Esophagus squamous epithelium (tissue), 5 donors: Measurements from ENCODE around the gene RAB11FIP3. TPM values are rescaled to one million over a fixed set of nuclear protein-coding genes. Genes with fewer than 3 reads are reported as not detected.
A peak's percentile ranks its signal among the peaks of the same experiment; 100 is the strongest.

Source experiments
- DNase-seq: peaks from one replicate; lab custom pipeline; 2025; lab: John Stamatoyannopoulos, UW
- H3K27ac ChIP-seq, 4 donors: fragments of 200-600 bp; sonication (generic); one replicate each; pipeline ENCODE4 v1.5.1; 2016 to 2019; ENCODE audit warnings: mild to moderate bottlenecking in 1 of 4
- H3K27me3 ChIP-seq, 4 donors: fragments of 200-600 bp; sonication (generic); 1 replicate in 3 of 4; 2 replicates in 1 of 4; pipeline versions ENCODE4 v1.5.1 to v1.6.0; 2017 to 2021; ENCODE audit warnings: antibody characterized with exemption in 1 of 4
- H3K36me3 ChIP-seq, 3 donors: fragments of 200-600 bp; sonication (generic); one replicate each; pipeline ENCODE4 v1.5.1; 2016 to 2019
- H3K4me1 ChIP-seq, 3 donors: fragments of 200-600 bp; sonication (generic); one replicate each; pipeline ENCODE4 v1.5.1; 2017 to 2019
- H3K4me3 ChIP-seq, 4 donors: fragments of 200-600 bp; sonication (generic); 1 replicate in 3 of 4; 2 replicates in 1 of 4; pipeline ENCODE4 v1.5.1; 2016 to 2019; ENCODE audit warnings: mild to moderate bottlenecking in 2 of 4, moderate library complexity in 1 of 4
- H3K9me3 ChIP-seq, 3 donors: fragments of 200-600 bp; sonication (generic); one replicate each; pipeline ENCODE4 v1.5.1; 2016 to 2019
- CTCF ChIP-seq, 6 experiments: fragments of 450-650 bp in 4 of 6; fragments of 200-600 bp in 2 of 6; sonication (generic) in 2 of 6; IDR thresholded peaks; one replicate each; pipeline ENCODE4 v1.5.1; 2016 to 2019; ENCODE audit warnings: antibody characterized with exemption in 6 of 6, mild to moderate bottlenecking in 4 of 6, moderate library complexity in 4 of 6
- POLR2A ChIP-seq, 4 donors: fragments of 450-650 bp; IDR thresholded peaks; one replicate each; pipeline ENCODE4 v1.6.1; 2017; ENCODE audit warnings: antibody characterized with exemption in 4 of 4, mild to moderate bottlenecking in 4 of 4, moderate library complexity in 3 of 4
- WGBS, 2 donors: methylation state at CpG; one replicate each; pipeline ENCODE4 v1.1.5; 2018; 5-methylcytosine and 5-hydroxymethylcytosine counted together
- intact Hi-C: fragments of 100-400 bp; cut with DNase I; formaldehyde crosslinking; loops from one replicate; pipeline ENCODE4 v1.15.0; 2022
- total RNA-seq, 4 donors: library from RNA; depleted of rRNA; stranded (reverse); fragments of >200 nt; gene quantifications; one replicate each; pipeline ENCODE4 v1.1.0, GENCODE V29; 2016
- donor health status: DM: yes; HTN: yes; CAD: no.

Gene RAB11FIP3
- total RNA-seq, 4 donors from 2014 or later: 8.0 to 25.6 (median 10.1) TPM

- peak overlapping the region in 3 of 4 donors; percentile 62 to 79 (median 74) for H3K4me3 ChIP-seq
- intact Hi-C loops: no loop called here
These were observed 1.3 kb upstream of the RAB11FIP3 start for GRCh38 chr16:424033-424622.

GRCh38 chr16:424623-425081 lies 797 bp upstream of the RAB11FIP3 start:
- intact Hi-C loops: no loop called here
- H3K4me3 ChIP-seq: peak overlapping the region; percentile 57 to 79 (median 68)
- WGBS, 2 donors: 3 to 10% methylated on average over 3 to 5 of the region's 31 CpGs
- H3K36me3 ChIP-seq: no peaks in the 10 kb centered on the region
- H3K27ac ChIP-seq: peak overlapping the region; percentile 80 to 98 (median 92)
- H3K27me3 ChIP-seq: peaks cover 0 to 7% (median 0%) of the 10 kb centered on the region in 4 donors
- peaks cover 26 to 55% (median 30%) of the 10 kb centered on the region in 3 donors for H3K4me1 ChIP-seq
- TF ChIP-seq CTCF (IDR thresholded peaks at IDR 0.05): no peak
- DNase-seq: no peak
- H3K9me3 ChIP-seq: no peaks in the 10 kb centered on the region

More at GRCh38 chr16:424033-424622, 1.3 kb upstream of the RAB11FIP3 start:
- Histone ChIP-seq H3K27me3 (peaks cover 0 to 7% (median 0%) of the 10 kb centered on the region in 4 donors), H3K9me3 (no peaks in the 10 kb centered on the region), H3K36me3 (no peaks in the 10 kb centered on the region), H3K27ac (peak overlapping the region; percentile 80 to 98 (median 92)), H3K4me1 (peaks cover 26 to 55% (median 30%) of the 10 kb centered on the region in 3 donors)
- no peak for DNase-seq
- TF ChIP-seq POLR2A (IDR thresholded peaks at IDR 0.05): peak in 1 of 4 donors; percentile 14
- no peak for TF ChIP-seq CTCF (IDR thresholded peaks at IDR 0.05)
- WGBS, 2 donors: 15 to 22% methylated on average over 15 to 16 of the region's 20 CpGs

GRCh38 chr16:425740-426114 lies 278 bp downstream of the RAB11FIP3 start:
- H3K27me3 ChIP-seq: peaks cover 0 to 7% (median 0%) of the 10 kb centered on the region in 4 donors
- H3K9me3 ChIP-seq: no peaks in the 10 kb centered on the region
- TF ChIP-seq POLR2A (IDR thresholded peaks at IDR 0.05) (no peak), CTCF (IDR thresholded peaks at IDR 0.05) (no peak)
- peaks cover 26 to 55% (median 30%) of the 10 kb centered on the region in 3 donors for H3K4me1 ChIP-seq
- DNase-seq: no peak
- H3K36me3 ChIP-seq: no peaks in the 10 kb centered on the region
- WGBS, 2 donors: no CpG with 5 or more reads among the region's 63 CpGs
- H3K27ac ChIP-seq: peak overlapping the region; percentile 80 to 98 (median 92)
- H3K4me3 ChIP-seq: peak overlapping the region; percentile 57 to 79 (median 68)
- intact Hi-C loops: no loop called here

- Histone ChIP-seq H3K4me1 (peaks cover 26 to 55% (median 30%) of the 10 kb centered on the region in 3 donors), H3K27ac (peak overlapping the region; percentile 47 to 98 (median 88)), H3K9me3 (no peaks in the 10 kb centered on the region), H3K4me3 (peak overlapping the region; percentile 57 to 79 (median 68)), H3K27me3 (peaks cover 0 to 7% (median 0%) of the 10 kb centered on the region in 4 donors), H3K36me3 (no peaks in the 10 kb centered on the region)
- 0% methylated on average over 2 of the region's 97 CpGs; no CpG with 5 or more reads in 1 of the 2 donors for WGBS, 2 donors
- DNase-seq: no peak
- intact Hi-C loops: no loop called here
- TF ChIP-seq CTCF (IDR thresholded peaks at IDR 0.05) (no peak), POLR2A (IDR thresholded peaks at IDR 0.05) (no peak)
These were observed 861 bp downstream of the RAB11FIP3 start for GRCh38 chr16:426115-426905.

- WGBS, 2 donors: 0 to 26% methylated on average over 1 to 7 of the region's 13 CpGs
- peak overlapping the region; percentile 57 to 79 (median 68) for H3K4me3 ChIP-seq
These were observed 1.4 kb downstream of the RAB11FIP3 start for GRCh38 chr16:426906-427249.

More at GRCh38 chr16:426906-427249, 1.4 kb downstream of the RAB11FIP3 start:
- Histone ChIP-seq H3K36me3 (no peaks in the 10 kb centered on the region), H3K9me3 (no peaks in the 10 kb centered on the region), H3K27me3 (peaks cover 0 to 7% (median 0%) of the 10 kb centered on the region in 4 donors), H3K27ac (peak overlapping the region in 3 of 4 donors; percentile 47 to 98 (median 96)), H3K4me1 (peaks cover 26 to 55% (median 30%) of the 10 kb centered on the region in 3 donors)
- no peak for TF ChIP-seq CTCF (IDR thresholded peaks at IDR 0.05)
- no peak for TF ChIP-seq POLR2A (IDR thresholded peaks at IDR 0.05)
- DNase-seq: no peak
- intact Hi-C loops: no loop called here
